ENCODE results near the gene ZNF683. TPM values are rescaled to one million over a fixed set of nuclear protein-coding genes. Genes with fewer than 3 reads are reported as not detected.

The ZNF683 gene
- polyA plus RNA-seq, 1 donor from 2014 or later: not detected

DNA sequence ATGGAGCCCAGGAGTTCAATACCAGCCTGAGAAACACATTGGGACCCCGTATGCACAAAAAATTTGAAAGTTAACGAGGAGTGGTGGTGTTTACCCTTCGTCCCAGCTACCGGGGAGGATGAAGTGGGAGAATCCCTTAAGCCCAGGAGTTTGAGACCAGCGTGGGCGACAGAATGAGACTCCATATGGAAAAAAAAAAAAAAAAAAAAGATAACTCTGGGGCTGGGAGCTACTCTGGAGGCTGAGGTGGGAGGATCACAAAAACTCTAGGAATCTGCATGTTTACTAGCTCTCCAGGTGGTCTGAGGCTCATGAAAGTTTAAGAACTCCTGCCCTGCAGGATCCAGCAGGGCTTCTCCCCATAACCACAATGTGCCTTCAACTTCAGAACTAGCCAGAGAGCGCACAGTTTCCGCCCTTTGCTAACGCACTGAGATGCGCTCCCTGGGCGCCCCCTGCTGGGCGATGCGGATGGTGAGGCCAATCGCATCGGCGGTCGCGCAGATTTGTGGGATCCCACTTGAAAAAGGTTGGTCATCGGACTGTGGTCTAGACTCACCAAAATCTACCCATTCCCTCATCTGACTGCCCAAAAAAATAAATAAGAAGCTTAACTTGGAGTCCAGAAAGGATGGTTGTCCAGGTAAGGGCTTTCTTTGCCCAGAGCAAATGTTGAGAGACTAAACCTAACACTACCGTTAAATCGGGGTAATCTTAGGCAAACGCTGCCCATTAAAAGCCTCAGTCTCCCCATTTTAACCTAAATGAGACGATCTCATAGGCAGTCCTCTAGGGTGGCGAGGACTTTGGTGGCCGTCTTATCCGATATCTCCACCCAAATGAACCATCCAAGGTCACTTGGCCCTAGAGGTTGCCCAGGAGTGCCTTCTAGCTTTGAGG lies 8.8 kb downstream of the ZNF683 start:
- no peak overlapping the region for H3K9ac ChIP-seq (ENCODE audit: low read length)
- peaks cover 17% of the 10 kb centered on the region for H3K27me3 ChIP-seq (ENCODE audit: insufficient read depth, low read depth, low read length)

DNA sequence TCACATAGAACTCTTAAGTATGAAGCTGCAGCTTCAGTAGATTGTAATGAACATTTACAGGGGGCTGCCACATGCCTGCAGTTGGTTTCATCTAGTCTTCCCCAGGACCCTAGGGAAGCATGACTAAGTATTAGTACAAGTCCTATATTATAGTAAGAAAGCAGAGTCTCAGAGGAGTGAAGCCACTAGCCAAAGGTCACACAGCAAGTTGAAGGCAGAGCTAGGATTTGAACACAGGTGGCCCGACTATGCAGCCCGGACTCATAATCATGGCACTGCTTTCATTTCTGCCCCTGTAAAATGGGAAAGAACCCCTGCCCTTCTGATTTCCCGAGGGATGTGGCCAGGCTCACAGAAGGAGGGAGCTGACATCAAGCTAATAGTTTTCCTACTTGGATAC lies 10.2 kb downstream of the ZNF683 start:
- Histone ChIP-seq H3K4me2 (ENCODE audit: low read length) (no peak overlapping the region), H3K9ac (ENCODE audit: low read length) (no peak overlapping the region), H3K27me3 (ENCODE audit: insufficient read depth, low read depth, low read length) (peaks cover 20% of the 10 kb centered on the region), H3K36me3 (ENCODE audit: insufficient read depth, low read length) (no peaks in the 10 kb centered on the region), H2AFZ (ENCODE audit: low read depth, low read length) (no peak overlapping the region), H3K4me3 (ENCODE audit: low read length) (no peak overlapping the region), H3K27ac (ENCODE audit: low read length) (no peak overlapping the region), H4K20me1 (ENCODE audit: insufficient read depth) (no peaks in the 10 kb centered on the region), H3K9me2 (ENCODE audit: insufficient read depth, low read length) (no peaks in the 10 kb centered on the region), H3K9me3 (ENCODE audit: low read length) (no peaks in the 10 kb centered on the region), H3K79me2 (replicated peaks; ENCODE audit: insufficient read depth, low read length) (no peaks in the 10 kb centered on the region), H3F3A (ENCODE audit: insufficient read depth, low read length, poor library complexity, severe bottlenecking) (no peaks in the 10 kb centered on the region)
- TF ChIP-seq, protein P1, sequence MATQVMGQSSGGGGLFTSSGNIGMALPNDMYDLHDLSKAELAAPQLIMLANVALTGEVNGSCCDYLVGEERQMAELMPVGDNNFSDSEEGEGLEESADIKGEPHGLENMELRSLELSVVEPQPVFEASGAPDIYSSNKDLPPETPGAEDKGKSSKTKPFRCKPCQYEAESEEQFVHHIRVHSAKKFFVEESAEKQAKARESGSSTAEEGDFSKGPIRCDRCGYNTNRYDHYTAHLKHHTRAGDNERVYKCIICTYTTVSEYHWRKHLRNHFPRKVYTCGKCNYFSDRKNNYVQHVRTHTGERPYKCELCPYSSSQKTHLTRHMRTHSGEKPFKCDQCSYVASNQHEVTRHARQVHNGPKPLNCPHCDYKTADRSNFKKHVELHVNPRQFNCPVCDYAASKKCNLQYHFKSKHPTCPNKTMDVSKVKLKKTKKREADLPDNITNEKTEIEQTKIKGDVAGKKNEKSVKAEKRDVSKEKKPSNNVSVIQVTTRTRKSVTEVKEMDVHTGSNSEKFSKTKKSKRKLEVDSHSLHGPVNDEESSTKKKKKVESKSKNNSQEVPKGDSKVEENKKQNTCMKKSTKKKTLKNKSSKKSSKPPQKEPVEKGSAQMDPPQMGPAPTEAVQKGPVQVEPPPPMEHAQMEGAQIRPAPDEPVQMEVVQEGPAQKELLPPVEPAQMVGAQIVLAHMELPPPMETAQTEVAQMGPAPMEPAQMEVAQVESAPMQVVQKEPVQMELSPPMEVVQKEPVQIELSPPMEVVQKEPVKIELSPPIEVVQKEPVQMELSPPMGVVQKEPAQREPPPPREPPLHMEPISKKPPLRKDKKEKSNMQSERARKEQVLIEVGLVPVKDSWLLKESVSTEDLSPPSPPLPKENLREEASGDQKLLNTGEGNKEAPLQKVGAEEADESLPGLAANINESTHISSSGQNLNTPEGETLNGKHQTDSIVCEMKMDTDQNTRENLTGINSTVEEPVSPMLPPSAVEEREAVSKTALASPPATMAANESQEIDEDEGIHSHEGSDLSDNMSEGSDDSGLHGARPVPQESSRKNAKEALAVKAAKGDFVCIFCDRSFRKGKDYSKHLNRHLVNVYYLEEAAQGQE (IDR thresholded peaks at IDR 0.05; ENCODE audit: borderline replicate concordance): no peak
- TF ChIP-seq TAF1 (IDR thresholded peaks at IDR 0.05; ENCODE audit: low read depth) (no peak), MXI1 (conservative IDR thresholded peaks at IDR 0.05; ENCODE audit: poor library complexity, severe bottlenecking) (no peak), POLR2AphosphoS5 (IDR thresholded peaks at IDR 0.05) (no peak), SMC3 (conservative IDR thresholded peaks at IDR 0.05; ENCODE audit: poor library complexity) (no peak), EZH2 (IDR thresholded peaks at IDR 0.05; ENCODE audit: borderline replicate concordance, insufficient read depth, low read length, poor library complexity, severe bottlenecking) (no peak)
- TF ChIP-seq, protein P2, sequence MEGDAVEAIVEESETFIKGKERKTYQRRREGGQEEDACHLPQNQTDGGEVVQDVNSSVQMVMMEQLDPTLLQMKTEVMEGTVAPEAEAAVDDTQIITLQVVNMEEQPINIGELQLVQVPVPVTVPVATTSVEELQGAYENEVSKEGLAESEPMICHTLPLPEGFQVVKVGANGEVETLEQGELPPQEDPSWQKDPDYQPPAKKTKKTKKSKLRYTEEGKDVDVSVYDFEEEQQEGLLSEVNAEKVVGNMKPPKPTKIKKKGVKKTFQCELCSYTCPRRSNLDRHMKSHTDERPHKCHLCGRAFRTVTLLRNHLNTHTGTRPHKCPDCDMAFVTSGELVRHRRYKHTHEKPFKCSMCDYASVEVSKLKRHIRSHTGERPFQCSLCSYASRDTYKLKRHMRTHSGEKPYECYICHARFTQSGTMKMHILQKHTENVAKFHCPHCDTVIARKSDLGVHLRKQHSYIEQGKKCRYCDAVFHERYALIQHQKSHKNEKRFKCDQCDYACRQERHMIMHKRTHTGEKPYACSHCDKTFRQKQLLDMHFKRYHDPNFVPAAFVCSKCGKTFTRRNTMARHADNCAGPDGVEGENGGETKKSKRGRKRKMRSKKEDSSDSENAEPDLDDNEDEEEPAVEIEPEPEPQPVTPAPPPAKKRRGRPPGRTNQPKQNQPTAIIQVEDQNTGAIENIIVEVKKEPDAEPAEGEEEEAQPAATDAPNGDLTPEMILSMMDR (IDR thresholded peaks at IDR 0.05; ENCODE audit: poor library complexity, severe bottlenecking): no peak

More for the DNA sequence above, 8.8 kb downstream of the ZNF683 start:
- H3K9me3 ChIP-seq (ENCODE audit: low read length): no peaks in the 10 kb centered on the region
- H3F3A ChIP-seq (ENCODE audit: insufficient read depth, low read length, poor library complexity, severe bottlenecking): no peaks in the 10 kb centered on the region
- H3K4me3 ChIP-seq (ENCODE audit: low read length): no peak overlapping the region
- no peak overlapping the region for H2AFZ ChIP-seq (ENCODE audit: low read depth, low read length)
- TF ChIP-seq SMC3 (conservative IDR thresholded peaks at IDR 0.05; ENCODE audit: poor library complexity) (peak; percentile 71), RAD21 (conservative IDR thresholded peaks at IDR 0.05) (peak; percentile 68)
- TF ChIP-seq, protein P2 (IDR thresholded peaks at IDR 0.05; ENCODE audit: poor library complexity, severe bottlenecking): peak; percentile 76
- TF ChIP-seq, protein P1 (IDR thresholded peaks at IDR 0.05; ENCODE audit: borderline replicate concordance): no peak
- H3K4me2 ChIP-seq (ENCODE audit: low read length): no peak overlapping the region
- no peaks in the 10 kb centered on the region for H3K9me2 ChIP-seq (ENCODE audit: insufficient read depth, low read length)
- H3K36me3 ChIP-seq (ENCODE audit: insufficient read depth, low read length): no peaks in the 10 kb centered on the region
- H3K79me2 ChIP-seq (replicated peaks; ENCODE audit: insufficient read depth, low read length): no peaks in the 10 kb centered on the region
- H4K20me1 ChIP-seq (ENCODE audit: insufficient read depth): no peaks in the 10 kb centered on the region
- H3K27ac ChIP-seq (ENCODE audit: low read length): no peak overlapping the region

Data from neural cell (in vitro differentiated cells).